HG03108 (cell line): ENCODE data around the gene ABCA1.
"Not testable (repeated sequence)": the region's sequence is repeated elsewhere in the genome, so short reads cannot be mapped to it uniquely, and the experiment has no call there.

Experiments
- ATAC-seq: cut with Tn5 transposase; IDR thresholded peaks from one replicate; pipeline ENCODE4 v1.9.1; 2021; ENCODE audit warnings: moderate library complexity; ENCODE audit not compliant: unreplicated experiment

ABCA1 gene

GRCh38 chr9:104927912-104928740 is at the start of gene ABCA1:
TSS of gene ABCA1 (minus strand) at chr9:104928155. CDS start at chr9:104903679, 24,476 bp downstream.
- ATAC-seq, result no peak

- ATAC-seq, result no peak
Observed at GRCh38 chr9:104977580-104977979, 49.6 kb upstream of the ABCA1 start.

GRCh38 chr9:104977168-104977567 is 49.2 kb upstream of the ABCA1 start:
- ATAC-seq, result no peak

GRCh38 chr9:104975966-104976595 is 48.1 kb upstream of the ABCA1 start:
- ATAC-seq, result not testable (repeated sequence)

GRCh38 chr9:104974053-104974962 is 46.4 kb upstream of the ABCA1 start:
- ATAC-seq, result no peak

- ATAC-seq, result no peak
Observed at GRCh38 chr9:104972242-104972866, 44.4 kb upstream of the ABCA1 start.

GRCh38 chr9:104971511-104971910 is 43.6 kb upstream of the ABCA1 start:
- no peak for ATAC-seq

- ATAC-seq, result no peak
Observed at GRCh38 chr9:104970271-104970987, 42.5 kb upstream of the ABCA1 start.

GRCh38 chr9:104969116-104969515 is 41.2 kb upstream of the ABCA1 start:
- no peak for ATAC-seq

GRCh38 chr9:104968025-104968982 is 40.3 kb upstream of the ABCA1 start:
- ATAC-seq, result peak; percentile 98

GRCh38 chr9:104963076-104963475 is 35.1 kb upstream of the ABCA1 start:
- ATAC-seq, result no peak

- no peak for ATAC-seq
Observed at GRCh38 chr9:104961701-104962359, 33.9 kb upstream of the ABCA1 start.

GRCh38 chr9:104961238-104961637 is 33.3 kb upstream of the ABCA1 start:
- no peak for ATAC-seq

GRCh38 chr9:104960662-104961061 is 32.7 kb upstream of the ABCA1 start:
- no peak for ATAC-seq

GRCh38 chr9:104958751-104959150 is 30.8 kb upstream of the ABCA1 start:
- ATAC-seq, result no peak

GRCh38 chr9:104958006-104958405 is 30.1 kb upstream of the ABCA1 start:
- ATAC-seq, result not testable (repeated sequence)

- ATAC-seq, result no peak
Observed at GRCh38 chr9:104951487-104951886, 23.5 kb upstream of the ABCA1 start.

GRCh38 chr9:104950838-104951237 is 22.9 kb upstream of the ABCA1 start:
- ATAC-seq, result no peak

- no peak for ATAC-seq
Observed at GRCh38 chr9:104948277-104948676, 20.3 kb upstream of the ABCA1 start.
